Right cardiac atrium (tissue), 5 donors: ENCODE results near the gene NIPA2. TPM values are rescaled to one million over a fixed set of nuclear protein-coding genes. Genes with fewer than 3 reads are reported as not detected.

Source experiments
- ATAC-seq, 2 donors: fragments of 200-7000 bp; cut with Tn5 transposase; one replicate each; pipeline versions ENCODE4 v1.8.0 to v1.9.1; 2020; ENCODE audit warnings: moderate library complexity in 2 of 2, mild to moderate bottlenecking in 1 of 2
- DNase-seq, 3 donors: peaks; one replicate each; pipeline ENCODE4 v3.0.0-alpha.2; 2020
- H3K27ac ChIP-seq: one replicate; pipeline ENCODE4 v1.5.1; 2013; ENCODE audit warnings: mild to moderate bottlenecking, low read length, control low read depth, moderate library complexity
- H3K27me3 ChIP-seq: one replicate; pipeline ENCODE4 v1.6.1; 2013; ENCODE audit not compliant: control insufficient read depth, insufficient read depth
- H3K4me1 ChIP-seq: one replicate; pipeline ENCODE4 v1.6.1; 2013; ENCODE audit warnings: low read length; ENCODE audit not compliant: control insufficient read depth, insufficient read depth
- H3K4me3 ChIP-seq: one replicate; pipeline ENCODE4 v1.5.1; 2013; ENCODE audit warnings: low read length, control low read depth
- H3K9me3 ChIP-seq: one replicate; pipeline ENCODE4 v1.6.1; 2013; ENCODE audit warnings: low read length; ENCODE audit not compliant: control insufficient read depth
- WGBS: extraction: QIAGEN DNeasy Blood & Tissue Kit; methylation state at CpG from one replicate; pipeline ENCODE4 v1.1.7; 2013; 5-methylcytosine and 5-hydroxymethylcytosine counted together
- intact Hi-C, 4 donors: fragments of 100-400 bp; cut with DNase I; formaldehyde crosslinking; loops; one replicate each; pipeline versions ENCODE4 v1.11.0 to v1.14.0; 2022 to 2023
- polyA plus RNA-seq: library from polyadenylated mRNA; stranded (reverse); fragments of 200-250 nt; gene quantifications from one replicate; pipeline ENCODE4 v1.2.3, GENCODE V29; 2013
- total RNA-seq, 4 donors: library from RNA; stranded (reverse); fragmentation: NEBNext Ultra II Directional; extraction: Animal tissue kit (Norgen Biotek cat#: 25700); gene quantifications; one replicate each; pipeline ENCODE4 v1.2.1, GENCODE V29; 2021
- donor health status: healthy with polysubstance abuse.
- donor health status: DM: no; HTN: yes; CAD: no.
- donor health status: DM: no; HTN: no; CAD: no.
- donor health status: DM: no; HTN: yes; CAD: no; lungs with severe emphysema.
- donor health status: DM: yes; HTN: yes; CAD: no.

NIPA2 gene
- total and polyA plus RNA-seq, 5 donors: 9.9 to 29.9 (median 23.8) TPM

- Histone ChIP-seq H3K27ac (no peak overlapping the region), H3K4me3 (no peak overlapping the region), H3K9me3 (no peaks in the 10 kb centered on the region), H3K4me1 (no peaks in the 10 kb centered on the region), H3K27me3 (no peaks in the 10 kb centered on the region)
- DNase-seq (peak in 1 of 3 donors; percentile 42), ATAC-seq (no peak)
- intact Hi-C loops: no loop called here
- WGBS: 82% methylated on average over 8 of the region's 8 CpGs
These were observed 39.1 kb downstream of the NIPA2 start for GRCh38 chr15:22877607-22878006.

- Histone ChIP-seq H3K27me3 (no peaks in the 10 kb centered on the region), H3K9me3 (no peaks in the 10 kb centered on the region), H3K4me3 (no peak overlapping the region), H3K27ac (no peak overlapping the region), H3K4me1 (no peaks in the 10 kb centered on the region)
- 81% methylated on average over 10 of the region's 10 CpGs for WGBS
- no peak for ATAC-seq
- DNase-seq: no peak
- intact Hi-C loops: no loop called here
These were observed 39.6 kb downstream of the NIPA2 start for GRCh38 chr15:22878103-22878502.

DNA sequence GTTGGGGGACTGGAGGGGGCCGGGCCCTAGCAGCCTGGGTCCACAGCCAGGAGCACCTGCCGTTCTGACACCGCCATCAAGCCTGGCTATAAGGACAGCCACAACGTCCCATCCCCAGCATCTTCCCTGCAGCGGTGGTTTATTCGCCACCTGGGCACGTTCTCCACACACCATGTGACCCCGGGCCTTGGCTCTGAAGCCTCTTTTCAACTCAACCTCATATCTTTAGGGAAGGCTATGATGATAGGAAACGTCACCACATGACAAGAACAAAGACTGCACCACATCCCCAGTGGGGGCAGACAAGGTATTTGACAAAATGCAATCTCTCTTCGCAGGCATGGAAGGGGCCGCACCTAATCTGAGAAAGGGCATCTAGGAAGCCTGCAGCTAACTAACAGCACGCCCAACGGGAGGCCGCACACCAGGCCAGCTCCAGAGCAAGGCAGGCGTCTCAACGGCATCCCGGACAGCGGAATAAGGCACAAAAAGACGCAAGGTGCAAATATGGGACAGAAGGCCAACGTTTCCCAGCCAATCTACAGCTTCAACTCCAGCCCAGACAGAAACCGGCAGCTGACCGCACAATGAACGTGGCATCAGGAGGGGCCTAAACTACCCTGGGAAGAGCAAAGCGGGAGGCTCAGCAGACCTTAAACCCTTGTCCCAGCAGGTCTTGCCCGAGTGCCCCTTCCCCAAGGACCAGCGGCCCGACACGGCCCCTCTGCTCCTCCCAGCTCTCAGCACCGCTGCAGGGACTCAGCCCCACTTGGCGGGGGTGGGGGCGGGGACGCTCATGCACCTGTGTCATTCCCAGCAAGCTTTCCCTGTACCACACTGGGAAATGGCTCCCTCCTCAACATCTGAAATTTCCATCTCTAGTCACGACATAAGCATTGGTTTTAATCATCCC lies 41.9 kb downstream of the NIPA2 start:
- Histone ChIP-seq H3K9me3 (no peaks in the 10 kb centered on the region), H3K4me3 (no peak overlapping the region), H3K27ac (no peak overlapping the region), H3K4me1 (no peaks in the 10 kb centered on the region), H3K27me3 (no peaks in the 10 kb centered on the region)
- WGBS: 87% methylated on average over 33 of the region's 33 CpGs
- intact Hi-C loops: no loop called here
- ATAC-seq: no peak
- DNase-seq: no peak

- no peak overlapping the region for H3K27ac ChIP-seq
- intact Hi-C loops: no loop called here
These were observed 42.7 kb downstream of the NIPA2 start for GRCh38 chr15:22880981-22881738.

DNA sequence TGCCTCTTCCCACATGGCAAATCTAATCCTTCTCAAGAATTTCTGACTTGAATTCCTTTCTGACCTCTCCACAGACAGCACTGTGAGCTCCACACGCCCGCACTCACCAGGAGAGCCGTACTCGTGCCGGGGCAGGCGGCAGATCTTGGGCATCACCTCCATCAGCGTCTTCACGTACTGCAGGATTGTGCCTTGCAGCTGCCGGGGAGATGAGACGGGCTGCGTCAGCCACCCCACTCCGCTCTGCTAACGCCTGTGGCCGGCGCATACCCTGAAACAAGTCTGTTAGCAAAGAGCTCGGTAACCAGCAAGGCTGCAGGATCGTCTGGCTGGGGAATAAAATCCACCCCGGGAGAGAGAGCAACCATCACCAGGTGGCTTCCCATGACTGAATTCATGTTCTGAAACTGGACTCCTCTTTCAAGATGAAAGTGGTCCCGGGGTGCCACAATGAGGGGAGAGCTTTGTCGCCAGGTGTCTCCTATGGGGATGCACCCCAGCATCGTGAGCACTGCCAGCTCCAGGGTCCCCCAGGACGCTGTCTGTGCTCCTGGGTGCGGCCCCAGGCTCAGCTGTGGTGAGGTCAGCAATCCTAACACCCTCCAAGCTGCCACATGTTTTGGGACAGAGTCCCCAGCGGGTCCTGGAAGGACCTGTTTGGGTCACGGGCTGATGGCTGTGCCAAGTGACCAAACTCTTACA lies 43.4 kb downstream of the NIPA2 start:
- Histone ChIP-seq H3K27ac (no peak overlapping the region), H3K4me1 (no peaks in the 10 kb centered on the region), H3K4me3 (no peak overlapping the region), H3K9me3 (no peaks in the 10 kb centered on the region), H3K27me3 (no peaks in the 10 kb centered on the region)
- ATAC-seq: no peak
- intact Hi-C loops: no loop called here
- WGBS: 96% methylated on average over 25 of the region's 25 CpGs
- DNase-seq: no peak

More at GRCh38 chr15:22880981-22881738, 42.7 kb downstream of the NIPA2 start:
- ATAC-seq: no peak
- Histone ChIP-seq H3K4me3 (no peak overlapping the region), H3K4me1 (no peaks in the 10 kb centered on the region), H3K9me3 (no peaks in the 10 kb centered on the region), H3K27me3 (no peaks in the 10 kb centered on the region)
- WGBS: 87% methylated on average over 19 of the region's 19 CpGs
- no peak for DNase-seq

GRCh38 chr15:22883196-22883595 lies 44.7 kb downstream of the NIPA2 start:
- H3K27me3 ChIP-seq: no peaks in the 10 kb centered on the region
- no peak for DNase-seq
- intact Hi-C loops: no loop called here
- no peak overlapping the region for H3K4me3 ChIP-seq
- H3K4me1 ChIP-seq: no peaks in the 10 kb centered on the region
- no peak for ATAC-seq
- H3K9me3 ChIP-seq: no peaks in the 10 kb centered on the region
- 96% methylated on average over 13 of the region's 13 CpGs for WGBS
- H3K27ac ChIP-seq: no peak overlapping the region

- Histone ChIP-seq H3K27ac (no peak overlapping the region), H3K4me3 (no peak overlapping the region), H3K27me3 (no peaks in the 10 kb centered on the region), H3K4me1 (no peaks in the 10 kb centered on the region), H3K9me3 (no peaks in the 10 kb centered on the region)
- ATAC-seq: no peak
- 82% methylated on average over 1 of the region's 1 CpG for WGBS
- intact Hi-C loops: no loop called here
- no peak for DNase-seq
These were observed 45.9 kb downstream of the NIPA2 start for GRCh38 chr15:22884344-22884743.

GRCh38 chr15:22885120-22885519 lies 46.7 kb downstream of the NIPA2 start:
- Histone ChIP-seq H3K4me3 (no peak overlapping the region), H3K27me3 (no peaks in the 10 kb centered on the region), H3K9me3 (no peaks in the 10 kb centered on the region), H3K27ac (no peak overlapping the region), H3K4me1 (no peaks in the 10 kb centered on the region)
- intact Hi-C loops: no loop called here
- ATAC-seq: no peak
- WGBS: 99% methylated on average over 6 of the region's 6 CpGs
- no peak for DNase-seq

- 73% methylated on average over 14 of the region's 14 CpGs for WGBS
- Histone ChIP-seq H3K4me3 (no peak overlapping the region), H3K9me3 (no peaks in the 10 kb centered on the region), H3K27ac (peak overlapping the region; percentile 36), H3K27me3 (no peaks in the 10 kb centered on the region), H3K4me1 (no peaks in the 10 kb centered on the region)
- ATAC-seq: peak; percentile 20 to 22
- DNase-seq: peak in 1 of 3 donors; percentile 37
- intact Hi-C loops: no loop called here
These were observed 48.9 kb downstream of the NIPA2 start for GRCh38 chr15:22887157-22887951.

- WGBS: 87% methylated on average over 9 of the region's 9 CpGs
- intact Hi-C loops: no loop called here
- Histone ChIP-seq H3K27ac (no peak overlapping the region), H3K4me3 (no peak overlapping the region), H3K9me3 (no peaks in the 10 kb centered on the region), H3K27me3 (no peaks in the 10 kb centered on the region), H3K4me1 (no peaks in the 10 kb centered on the region)
- DNase-seq: no peak
- ATAC-seq: peak in 1 of 2 donors; percentile 58
These were observed 49.8 kb downstream of the NIPA2 start for GRCh38 chr15:22888120-22888859.
